Measurements from ENCODE around the gene LSM4.

Gene LSM4

GRCh38 chr19:18310118-18310909 is 12.6 kb downstream of the LSM4 start:
- DNase-seq = no peak

GRCh38 chr19:18309525-18310064 is 13.3 kb downstream of the LSM4 start:
- no peak for DNase-seq

- no peak for DNase-seq
Observed at GRCh38 chr19:18308948-18309325, 13.9 kb downstream of the LSM4 start.

- DNase-seq = no peak
Observed at GRCh38 chr19:18308051-18308947, 14.6 kb downstream of the LSM4 start.

- no peak for DNase-seq
Observed at GRCh38 chr19:18307271-18307681, 15.6 kb downstream of the LSM4 start.

- DNase-seq = no peak
Observed at GRCh38 chr19:18306888-18307260, 16.0 kb downstream of the LSM4 start.

GRCh38 chr19:18306209-18306887 is 16.5 kb downstream of the LSM4 start:
- DNase-seq = no peak

GRCh38 chr19:18304458-18305310 is 18.2 kb downstream of the LSM4 start:
- no peak for DNase-seq

- no peak for DNase-seq
Observed at GRCh38 chr19:18304208-18304457, 18.7 kb downstream of the LSM4 start.

GRCh38 chr19:18301718-18302111 is 21.2 kb downstream of the LSM4 start:
- DNase-seq = no peak

GRCh38 chr19:18300930-18301717 is 21.8 kb downstream of the LSM4 start:
- no peak for DNase-seq

- no peak for DNase-seq
Observed at GRCh38 chr19:18299654-18300053, 23.2 kb downstream of the LSM4 start.

GRCh38 chr19:18298601-18299000 is 24.3 kb downstream of the LSM4 start:
- no peak for DNase-seq

- no peak for DNase-seq
Observed at GRCh38 chr19:18297308-18297707, 25.6 kb downstream of the LSM4 start.

- DNase-seq = no peak
Observed at GRCh38 chr19:18295034-18295451, 27.8 kb downstream of the LSM4 start.

GRCh38 chr19:18294467-18294864 is 28.4 kb downstream of the LSM4 start:
- no peak for DNase-seq

- no peak for DNase-seq
Observed at GRCh38 chr19:18293642-18294466, 29.0 kb downstream of the LSM4 start.

- DNase-seq = no peak
Observed at GRCh38 chr19:18292810-18293641, 29.9 kb downstream of the LSM4 start.

GRCh38 chr19:18292462-18292809 is 30.4 kb downstream of the LSM4 start:
- no peak for DNase-seq
